H9 (cell line): ENCODE measurements around the gene PDZD2. TPM values are rescaled to one million over a fixed set of nuclear protein-coding genes. Genes with fewer than 3 reads are reported as not detected.

Experiments used
- DNase-seq: peaks from one replicate; pipeline ENCODE4 v3.0.0-alpha.2; 2017
- H2AFZ ChIP-seq: one replicate; pipeline ENCODE4 v1.6.1; 2013; ENCODE audit warnings: mild to moderate bottlenecking, low read length, control low read depth, moderate library complexity
- H2AK5ac ChIP-seq: 2 replicates; pipeline ENCODE4 v1.6.1; 2013; ENCODE audit warnings: low read length, control low read depth, mixed read lengths; ENCODE audit not compliant: insufficient read length
- H2BK120ac ChIP-seq: one replicate; pipeline ENCODE4 v1.6.1; 2013; ENCODE audit warnings: low read depth, mild to moderate bottlenecking, low read length, control low read depth, inconsistent platforms; ENCODE audit not compliant: poor library complexity, severe bottlenecking
- H2BK12ac ChIP-seq: 2 replicates; pipeline ENCODE4 v1.6.1; 2013; ENCODE audit warnings: low read length, control low read depth, mixed read lengths, low read depth; ENCODE audit not compliant: insufficient read length
- H2BK15ac ChIP-seq: 2 replicates; pipeline ENCODE4 v1.6.1; 2013; ENCODE audit warnings: low read depth, low read length, control low read depth
- H2BK20ac ChIP-seq: one replicate; pipeline ENCODE4 v1.6.1; 2013; ENCODE audit warnings: low read depth, mild to moderate bottlenecking, low read length, control low read depth, inconsistent platforms; ENCODE audit not compliant: poor library complexity, severe bottlenecking
- H2BK5ac ChIP-seq: 2 replicates; pipeline ENCODE4 v1.6.1; 2013; ENCODE audit warnings: low read length, control low read depth, mixed read lengths; ENCODE audit not compliant: insufficient read length
- H3K14ac ChIP-seq: 2 replicates; pipeline ENCODE4 v1.6.1; 2013; ENCODE audit warnings: low read length, control low read depth; ENCODE audit not compliant: insufficient read depth
- H3K18ac ChIP-seq: 2 replicates; pipeline ENCODE4 v1.6.1; 2013; ENCODE audit warnings: low read depth, mild to moderate bottlenecking, mixed read lengths, low read length, control low read depth; ENCODE audit not compliant: insufficient read length
- H3K23ac ChIP-seq: 2 replicates; pipeline ENCODE4 v1.6.1; 2013; ENCODE audit warnings: low read length, control low read depth, mixed read lengths, low read depth; ENCODE audit not compliant: insufficient read length
- H3K23me2 ChIP-seq: 2 replicates; pipeline ENCODE4 v1.6.1; 2013; ENCODE audit warnings: low read depth, mild to moderate bottlenecking, mixed read lengths, low read length, control low read depth; ENCODE audit not compliant: insufficient read length, poor library complexity, severe bottlenecking
- H3K27ac ChIP-seq: 2 replicates; pipeline ENCODE4 v1.5.1; 2013; ENCODE audit warnings: low read length, control low read depth, mixed read lengths, low read depth; ENCODE audit not compliant: insufficient read length
- H3K27me3 ChIP-seq: 2 replicates; pipeline ENCODE4 v1.6.1; 2013; ENCODE audit warnings: low read length, control low read depth, inconsistent platforms; ENCODE audit not compliant: insufficient read depth
- H3K4ac ChIP-seq: 2 replicates; pipeline ENCODE4 v1.6.1; 2013; ENCODE audit warnings: low read depth, mild to moderate bottlenecking, control low read depth, inconsistent platforms, low read length, moderate library complexity
- H3K4me1 ChIP-seq: 2 replicates; pipeline ENCODE4 v1.6.1; 2013; ENCODE audit warnings: low read length, control low read depth, inconsistent platforms; ENCODE audit not compliant: insufficient read depth
- H3K4me2 ChIP-seq: 2 replicates; pipeline ENCODE4 v1.6.1; 2013; ENCODE audit warnings: low read length, control low read depth, mixed read lengths; ENCODE audit not compliant: insufficient read length, insufficient read depth
- H3K56ac ChIP-seq: 2 replicates; pipeline ENCODE4 v1.6.1; 2013; ENCODE audit warnings: low read depth, mild to moderate bottlenecking, mixed read lengths, low read length, control low read depth; ENCODE audit not compliant: insufficient read length
- H3K79me1 ChIP-seq: 2 replicates; pipeline ENCODE4 v1.6.1; 2013; ENCODE audit warnings: low read depth, mild to moderate bottlenecking, moderate library complexity, low read length, control low read depth, inconsistent platforms; ENCODE audit not compliant: insufficient read depth, poor library complexity, severe bottlenecking
- H3K79me2 ChIP-seq: 2 replicates; pipeline ENCODE4 v1.6.1; 2013; ENCODE audit warnings: low read length, control low read depth, inconsistent platforms; ENCODE audit not compliant: insufficient read depth
- H3K9ac ChIP-seq: 2 replicates; pipeline ENCODE4 v1.6.1; 2013; ENCODE audit warnings: low read length, control low read depth, mixed read lengths; ENCODE audit not compliant: insufficient read length; ENCODE audit errors: extremely low read depth
- H3K9me3 ChIP-seq: one replicate; pipeline ENCODE4 v1.6.1; 2013; ENCODE audit warnings: low read depth, low read length, inconsistent platforms; ENCODE audit not compliant: control insufficient read depth
- H3T11ph ChIP-seq: one replicate; pipeline ENCODE4 v1.6.1; 2013; ENCODE audit warnings: mild to moderate bottlenecking, low read length, control low read depth, inconsistent platforms
- H4K20me1 ChIP-seq: one replicate; pipeline ENCODE4 v1.6.1; 2013; ENCODE audit not compliant: control insufficient read depth, insufficient read length, insufficient read depth
- H4K5ac ChIP-seq: 2 replicates; pipeline ENCODE4 v1.6.1; 2013; ENCODE audit warnings: low read depth, mild to moderate bottlenecking, mixed read lengths, low read length, control low read depth; ENCODE audit not compliant: insufficient read length
- H4K8ac ChIP-seq: replicated peaks from 2 replicates; pipeline ENCODE4 v1.6.1; 2013; ENCODE audit warnings: low read length, control low read depth, mixed read lengths, low read depth; ENCODE audit not compliant: insufficient read length
- H4K91ac ChIP-seq: 2 replicates; pipeline ENCODE4 v1.6.1; 2013; ENCODE audit warnings: low read depth, mild to moderate bottlenecking, moderate library complexity, mixed read lengths, low read length, control low read depth; ENCODE audit not compliant: insufficient read length
- H3K27ac Mint-ChIP-seq, 3 experiments: 2 replicates in 2 of 3; 3 replicates in 1 of 3; pipeline ENCODE4 v1.8.0; 2020 to 2021; ENCODE audit warnings: mixed read lengths in 3 of 3, mild to moderate bottlenecking in 1 of 3, moderate library complexity in 1 of 3
- H3K27me3 Mint-ChIP-seq: 2 replicates; pipeline ENCODE4 v1.8.0; 2021; ENCODE audit warnings: low read depth, mild to moderate bottlenecking, moderate library complexity, mixed read lengths
- H3K36me3 Mint-ChIP-seq, 3 experiments: 2 replicates in 2 of 3; 3 replicates in 1 of 3; pipeline ENCODE4 v1.8.0; 2020 to 2021; ENCODE audit warnings: low read depth in 3 of 3, mixed read lengths in 3 of 3; ENCODE audit not compliant: insufficient read depth in 1 of 3
- H3K4me1 Mint-ChIP-seq, 2 experiments: 2 replicates each; pipeline ENCODE4 v1.8.0; 2020; ENCODE audit warnings: mixed read lengths in 2 of 2
- H3K4me3 Mint-ChIP-seq, 2 experiments: 2 replicates in 1 of 2; 3 replicates in 1 of 2; pipeline ENCODE4 v1.8.0; 2020 to 2021; ENCODE audit warnings: mild to moderate bottlenecking in 2 of 2, mixed read lengths in 2 of 2, moderate library complexity in 1 of 2
- H3K9me3 Mint-ChIP-seq, 2 experiments: 2 replicates in 1 of 2; 3 replicates in 1 of 2; pipeline ENCODE4 v1.8.0; 2020; ENCODE audit warnings: mild to moderate bottlenecking in 2 of 2, mixed read lengths in 2 of 2, moderate library complexity in 1 of 2
- WGBS: extraction: QIAGEN DNeasy Blood & Tissue Kit; methylation state at CpG from one replicate; pipeline ENCODE4 v1.1.7; 2013; ENCODE audit warnings: missing lambda C conversion rate, low lambda C conversion rate, mixed read lengths; ENCODE audit not compliant: insufficient read length; ENCODE audit errors: extremely low coverage; 5-methylcytosine and 5-hydroxymethylcytosine counted together
- total RNA-seq: library from RNA; stranded (reverse); gene quantifications from 2 replicates; pipeline ENCODE4 v1.2.1, GENCODE V29; 2021
- TF ChIP-seq, protein P1 (sequence below): fragments of 200-600 bp; sonication (generic); conservative IDR thresholded peaks from 3 replicates; pipeline ENCODE4 v1.8.0; 2021; ENCODE audit warnings: antibody characterized with exemption, mild to moderate bottlenecking

The PDZD2 gene
- total RNA-seq, 1 experiment from 2014 or later: 9.9 TPM

DNA sequence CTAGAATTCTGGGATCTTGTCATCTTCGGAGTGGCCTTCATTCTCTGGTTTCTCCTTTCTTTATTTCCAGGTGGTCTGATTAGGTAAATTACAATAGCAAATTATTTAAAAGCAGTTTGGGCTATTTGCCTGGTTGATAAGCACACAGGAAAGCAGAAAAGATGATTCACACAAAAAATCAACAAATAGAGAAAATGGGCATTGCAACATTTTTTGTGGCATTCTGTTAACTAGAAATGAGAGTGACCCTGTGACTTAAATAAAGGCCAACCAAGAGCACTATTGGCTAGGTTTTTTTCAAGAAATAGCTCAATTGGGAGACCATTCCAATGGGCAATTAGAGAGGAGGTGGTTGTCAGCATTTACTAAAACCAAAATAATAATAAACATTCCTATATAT is 6.5 kb upstream of the PDZD2 start:
- H3K14ac ChIP-seq: no peak overlapping the region
- no peak overlapping the region for H2BK5ac ChIP-seq
- no peak overlapping the region for H3K18ac ChIP-seq
- H3K4ac ChIP-seq: no peak overlapping the region
- no peak overlapping the region for H3K4me3 Mint-ChIP-seq
- H3K79me1 ChIP-seq: no peaks in the 10 kb centered on the region
- no peaks in the 10 kb centered on the region for H3K23me2 ChIP-seq
- no peak overlapping the region for H4K8ac ChIP-seq
- H2BK120ac ChIP-seq: no peak overlapping the region
- WGBS: no CpG with 5 or more reads among the region's 1 CpG
- no peaks in the 10 kb centered on the region for H3K4me1 ChIP-seq
- H3K9me3 Mint-ChIP-seq: no peaks in the 10 kb centered on the region
- H3K9ac ChIP-seq: no peak overlapping the region
- no peak overlapping the region for H2AK5ac ChIP-seq
- no peak overlapping the region for H4K91ac ChIP-seq
- DNase-seq: no peak
- no peak overlapping the region for H2BK12ac ChIP-seq
- H3K79me2 ChIP-seq: no peaks in the 10 kb centered on the region
- no peak overlapping the region for H2BK15ac ChIP-seq
- no peak overlapping the region for H2AFZ ChIP-seq
- peaks cover 4 to 16% of the 10 kb centered on the region in 2 experiments for H3K4me1 Mint-ChIP-seq
- H3K27ac ChIP-seq: no peak overlapping the region
- H4K20me1 ChIP-seq: no peaks in the 10 kb centered on the region
- no peaks in the 10 kb centered on the region for H3K27me3 ChIP-seq
- no peak overlapping the region for H2BK20ac ChIP-seq
- no peak overlapping the region for H4K5ac ChIP-seq
- no peak overlapping the region for H3K4me2 ChIP-seq
- H3T11ph ChIP-seq: no peak overlapping the region
- no peaks in the 10 kb centered on the region for H3K36me3 Mint-ChIP-seq
- TF ChIP-seq, protein P1, sequence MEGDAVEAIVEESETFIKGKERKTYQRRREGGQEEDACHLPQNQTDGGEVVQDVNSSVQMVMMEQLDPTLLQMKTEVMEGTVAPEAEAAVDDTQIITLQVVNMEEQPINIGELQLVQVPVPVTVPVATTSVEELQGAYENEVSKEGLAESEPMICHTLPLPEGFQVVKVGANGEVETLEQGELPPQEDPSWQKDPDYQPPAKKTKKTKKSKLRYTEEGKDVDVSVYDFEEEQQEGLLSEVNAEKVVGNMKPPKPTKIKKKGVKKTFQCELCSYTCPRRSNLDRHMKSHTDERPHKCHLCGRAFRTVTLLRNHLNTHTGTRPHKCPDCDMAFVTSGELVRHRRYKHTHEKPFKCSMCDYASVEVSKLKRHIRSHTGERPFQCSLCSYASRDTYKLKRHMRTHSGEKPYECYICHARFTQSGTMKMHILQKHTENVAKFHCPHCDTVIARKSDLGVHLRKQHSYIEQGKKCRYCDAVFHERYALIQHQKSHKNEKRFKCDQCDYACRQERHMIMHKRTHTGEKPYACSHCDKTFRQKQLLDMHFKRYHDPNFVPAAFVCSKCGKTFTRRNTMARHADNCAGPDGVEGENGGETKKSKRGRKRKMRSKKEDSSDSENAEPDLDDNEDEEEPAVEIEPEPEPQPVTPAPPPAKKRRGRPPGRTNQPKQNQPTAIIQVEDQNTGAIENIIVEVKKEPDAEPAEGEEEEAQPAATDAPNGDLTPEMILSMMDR: no peak
- H3K27ac Mint-ChIP-seq: no peak overlapping the region
- H3K56ac ChIP-seq: no peak overlapping the region
- H3K9me3 ChIP-seq: no peaks in the 10 kb centered on the region
- peaks cover 3% of the 10 kb centered on the region; the same call in 1 of the 2 replicates for H3K27me3 Mint-ChIP-seq
- no peak overlapping the region for H3K23ac ChIP-seq
